CD4-positive, alpha-beta T cell treated with Interleukin-17A for 1 hour (primary cell): Measurements from ENCODE around the gene MS4A5.
A peak's percentile ranks its signal among the peaks of the same experiment; 100 is the strongest.

Experiments used
- DNase-seq: peaks from one replicate; pipeline ENCODE4 v3.0.0-alpha.2; 2020

MS4A5 gene

GRCh38 chr11:60485987-60486386, 56.6 kb downstream of the MS4A5 start:
- peak; percentile 30 for DNase-seq

GRCh38 chr11:60492488-60493009, 63.2 kb downstream of the MS4A5 start, which contains the start of gene MS4A12:
TSS of gene MS4A12 (plus strand) at chr11:60492778. CDS start at chr11:60497319, 4,541 bp downstream.
- no peak for DNase-seq

GRCh38 chr11:60493454-60493853, 64.1 kb downstream of the MS4A5 start:
- DNase-seq: no peak
